GM12892 (cell line): ENCODE measurements around the gene KRT36.

ENCODE experiments used
- DNase-seq: peaks from one replicate; pipeline ENCODE4 v3.0.0; 2011; ENCODE audit not compliant: insufficient read length
- FAIRE-seq: peaks from 2 replicates; lab custom pipeline; 2011; peaks lifted over from hg19 to GRCh38; lab: Jason Lieb, UNC
- POLR2A ChIP-seq: IDR thresholded peaks from 2 replicates; pipeline ENCODE4 v1.6.1; 2011; ENCODE audit warnings: low read depth, low read length, control low read depth
- POLR2AphosphoS5 ChIP-seq: IDR thresholded peaks from 2 replicates; pipeline ENCODE4 v1.6.1; 2011; ENCODE audit warnings: low read depth, low read length, control low read depth
- TAF1 ChIP-seq: IDR thresholded peaks from 2 replicates; pipeline ENCODE4 v1.6.1; 2011; ENCODE audit warnings: low read depth, mild to moderate bottlenecking, control low read depth, low read length, borderline replicate concordance

KRT36 gene

GRCh38 chr17:41496803-41497484, 7.2 kb upstream of the KRT36 start:
- peak; percentile 69 for FAIRE-seq
- TF ChIP-seq TAF1 (no peak), POLR2AphosphoS5 (no peak), POLR2A (no peak)
- peak; percentile 64 for DNase-seq

- TF ChIP-seq TAF1 (no peak), POLR2A (no peak), POLR2AphosphoS5 (no peak)
- DNase-seq (no peak), FAIRE-seq (no peak)
Measured at GRCh38 chr17:41494524-41494923, 4.8 kb upstream of the KRT36 start.

- FAIRE-seq (no peak), DNase-seq (no peak)
Measured at GRCh38 chr17:41492771-41493170, 3.1 kb upstream of the KRT36 start.

GRCh38 chr17:41492351-41492750, 2.6 kb upstream of the KRT36 start:
- DNase-seq (no peak), FAIRE-seq (no peak)

More at GRCh38 chr17:41492771-41493170, 3.1 kb upstream of the KRT36 start:
- TF ChIP-seq TAF1 (no peak), POLR2A (no peak), POLR2AphosphoS5 (no peak)

GRCh38 chr17:41491476-41491875, 1.8 kb upstream of the KRT36 start:
- DNase-seq (no peak), FAIRE-seq (no peak)
- TF ChIP-seq POLR2A (no peak), POLR2AphosphoS5 (no peak), TAF1 (no peak)

More at GRCh38 chr17:41492351-41492750, 2.6 kb upstream of the KRT36 start:
- TF ChIP-seq TAF1 (no peak), POLR2AphosphoS5 (no peak)

GRCh38 chr17:41490000-41490990, 585 bp upstream of the KRT36 start:
- no peak for DNase-seq
- no peak for FAIRE-seq
- TF ChIP-seq POLR2A = no peak
- TF ChIP-seq POLR2AphosphoS5 = no peak
- no peak for TF ChIP-seq TAF1

GRCh38 chr17:41486809-41487530, 2.7 kb downstream of the KRT36 start:
- no peak for TF ChIP-seq POLR2A
- TF ChIP-seq TAF1 = no peak
- no peak for TF ChIP-seq POLR2AphosphoS5
- FAIRE-seq (no peak), DNase-seq (peak; percentile 40)

GRCh38 chr17:41486316-41486715, 3.4 kb downstream of the KRT36 start:
- TF ChIP-seq POLR2A (no peak), TAF1 (no peak), POLR2AphosphoS5 (no peak)
- DNase-seq = no peak
- no peak for FAIRE-seq

GRCh38 chr17:41484920-41485904, 4.5 kb downstream of the KRT36 start:
- TF ChIP-seq POLR2AphosphoS5 = no peak
- no peak for TF ChIP-seq TAF1
- TF ChIP-seq POLR2A = no peak
- DNase-seq (no peak), FAIRE-seq (no peak)

- no peak for DNase-seq
- FAIRE-seq = no peak
- TF ChIP-seq TAF1 (no peak), POLR2A (no peak), POLR2AphosphoS5 (no peak)
Measured at GRCh38 chr17:41483991-41484826, 5.5 kb downstream of the KRT36 start.
